Endodermal cell (in vitro differentiated cells): ENCODE data around the gene OCA2. TPM values are rescaled to one million over a fixed set of nuclear protein-coding genes. Genes with fewer than 3 reads are reported as not detected.
A peak's percentile ranks its signal among the peaks of the same experiment; 100 is the strongest.

Source experiments
- DNase-seq: peaks from one replicate; pipeline ENCODE4 v3.0.0-alpha.2; 2017
- H3K27ac ChIP-seq: 2 replicates; pipeline ENCODE4 v1.5.1; 2013; ENCODE audit warnings: mild to moderate bottlenecking, low read depth, low read length, moderate library complexity
- H3K27me3 ChIP-seq: 2 replicates; pipeline ENCODE4 v1.6.1; 2013; ENCODE audit warnings: mild to moderate bottlenecking, low read length, moderate library complexity; ENCODE audit not compliant: insufficient read depth, control insufficient read depth, poor library complexity, severe bottlenecking
- H3K36me3 ChIP-seq: 2 replicates; pipeline ENCODE4 v1.7.0; 2013; ENCODE audit warnings: mild to moderate bottlenecking, low read length, moderate library complexity; ENCODE audit not compliant: control insufficient read depth, insufficient read depth
- H3K4me1 ChIP-seq: one replicate; pipeline ENCODE4 v1.7.0; 2013; ENCODE audit warnings: low read length; ENCODE audit not compliant: control insufficient read depth, insufficient read depth
- H3K4me3 ChIP-seq: 2 replicates; pipeline ENCODE4 v1.5.1; 2013; ENCODE audit warnings: mild to moderate bottlenecking, low read length, moderate library complexity
- H3K9ac ChIP-seq: 2 replicates; pipeline ENCODE4 v1.6.1; 2013; ENCODE audit warnings: mild to moderate bottlenecking, low read length, moderate library complexity; ENCODE audit not compliant: poor library complexity, severe bottlenecking; ENCODE audit errors: extremely low read depth
- H3K9me3 ChIP-seq: 2 replicates; pipeline ENCODE4 v1.6.1; 2013; ENCODE audit warnings: mild to moderate bottlenecking, low read length, moderate library complexity; ENCODE audit not compliant: control insufficient read depth
- H3K27ac Mint-ChIP-seq: 2 replicates; pipeline ENCODE4 v1.8.0; 2020; ENCODE audit warnings: mixed read lengths
- H3K27me3 Mint-ChIP-seq: 2 replicates; pipeline ENCODE4 v1.8.0; 2021; ENCODE audit warnings: mild to moderate bottlenecking, mixed read lengths; ENCODE audit not compliant: insufficient read depth
- H3K36me3 Mint-ChIP-seq: 2 replicates; pipeline ENCODE4 v1.8.0; 2020; ENCODE audit warnings: low read depth, mixed read lengths
- H3K4me1 Mint-ChIP-seq: 2 replicates; pipeline ENCODE4 v1.8.0; 2020; ENCODE audit warnings: mixed read lengths
- H3K4me3 Mint-ChIP-seq: 2 replicates; pipeline ENCODE4 v1.8.0; 2020; ENCODE audit warnings: mild to moderate bottlenecking, moderate library complexity, mixed read lengths
- H3K9me3 Mint-ChIP-seq: 2 replicates; pipeline ENCODE4 v1.8.0; 2020; ENCODE audit warnings: mild to moderate bottlenecking, mixed read lengths
- WGBS, 2 experiments: methylation state at CpG; one replicate each; pipeline versions ENCODE4 v1.1.5 to v1.1.7; 2013; ENCODE audit warnings: missing lambda C conversion rate in 2 of 2, mixed read lengths in 1 of 2; ENCODE audit not compliant: insufficient coverage in 1 of 2, insufficient read length in 1 of 2; 5-methylcytosine and 5-hydroxymethylcytosine counted together
- total RNA-seq, 2 donors: library from RNA; stranded (reverse); fragmentation: NEBNext Ultra II Directional in 1 of 2; extraction: Animal tissue kit (Norgen Biotek cat#: 25700) in 1 of 2; gene quantifications; 2 replicates in 1 of 2; 3 replicates in 1 of 2; pipeline ENCODE4 v1.2.1, GENCODE V29; 2021
- TF ChIP-seq, protein P1 (sequence below): fragments of 200-600 bp; sonication (generic); conservative IDR thresholded peaks from 2 replicates; pipeline ENCODE4 v1.5.0; 2021; ENCODE audit warnings: antibody characterized with exemption, mild to moderate bottlenecking

Gene OCA2
- total RNA-seq, 2 donors from 2014 or later: 0.29 to 0.84 TPM

DNA sequence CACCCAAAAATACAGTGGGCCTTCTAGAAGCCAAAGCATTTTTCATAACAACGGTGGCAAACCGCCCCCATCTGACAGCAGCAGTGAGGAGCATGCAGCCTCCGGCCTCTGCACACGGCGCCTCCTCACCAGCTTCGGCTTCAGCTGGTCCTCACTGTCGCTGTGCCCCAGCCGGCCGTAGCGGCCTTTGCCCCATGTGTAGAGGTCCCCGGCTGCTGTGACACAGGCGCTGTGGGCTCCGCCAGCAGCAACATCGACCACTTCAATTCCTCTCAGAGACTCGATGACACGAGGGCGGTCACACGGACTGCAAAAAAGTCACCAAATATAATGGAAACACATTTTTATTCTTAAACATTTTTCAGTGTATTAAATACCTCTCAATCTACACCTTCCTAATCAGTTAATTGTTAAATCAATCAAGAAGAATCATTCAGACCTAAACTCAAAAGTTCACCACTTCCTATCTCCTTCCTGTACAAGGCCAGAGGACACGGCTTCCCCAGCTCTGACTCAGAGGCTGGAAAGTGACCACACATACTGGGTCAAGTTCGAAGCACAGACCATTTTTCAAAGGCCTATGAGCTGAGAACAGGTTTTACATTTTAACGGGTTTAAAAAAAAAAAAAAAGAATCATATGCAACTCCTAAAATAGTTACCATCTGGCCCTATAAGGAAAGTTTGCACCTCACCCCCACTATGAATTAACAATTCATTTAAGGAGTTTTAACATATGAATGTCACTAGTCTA is 33.6 kb upstream of the OCA2 start:
- H3K36me3 Mint-ChIP-seq: peaks cover 54% of the 10 kb centered on the region
- TF ChIP-seq, protein P1, sequence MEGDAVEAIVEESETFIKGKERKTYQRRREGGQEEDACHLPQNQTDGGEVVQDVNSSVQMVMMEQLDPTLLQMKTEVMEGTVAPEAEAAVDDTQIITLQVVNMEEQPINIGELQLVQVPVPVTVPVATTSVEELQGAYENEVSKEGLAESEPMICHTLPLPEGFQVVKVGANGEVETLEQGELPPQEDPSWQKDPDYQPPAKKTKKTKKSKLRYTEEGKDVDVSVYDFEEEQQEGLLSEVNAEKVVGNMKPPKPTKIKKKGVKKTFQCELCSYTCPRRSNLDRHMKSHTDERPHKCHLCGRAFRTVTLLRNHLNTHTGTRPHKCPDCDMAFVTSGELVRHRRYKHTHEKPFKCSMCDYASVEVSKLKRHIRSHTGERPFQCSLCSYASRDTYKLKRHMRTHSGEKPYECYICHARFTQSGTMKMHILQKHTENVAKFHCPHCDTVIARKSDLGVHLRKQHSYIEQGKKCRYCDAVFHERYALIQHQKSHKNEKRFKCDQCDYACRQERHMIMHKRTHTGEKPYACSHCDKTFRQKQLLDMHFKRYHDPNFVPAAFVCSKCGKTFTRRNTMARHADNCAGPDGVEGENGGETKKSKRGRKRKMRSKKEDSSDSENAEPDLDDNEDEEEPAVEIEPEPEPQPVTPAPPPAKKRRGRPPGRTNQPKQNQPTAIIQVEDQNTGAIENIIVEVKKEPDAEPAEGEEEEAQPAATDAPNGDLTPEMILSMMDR: no peak
- WGBS, 2 experiments: 90 to 95% methylated on average over 10 to 21 of the region's 21 CpGs
- H3K4me3 Mint-ChIP-seq: no peak overlapping the region
- peaks cover 73% of the 10 kb centered on the region for H3K36me3 ChIP-seq
- no peaks in the 10 kb centered on the region for H3K27me3 Mint-ChIP-seq
- H3K9me3 Mint-ChIP-seq: no peaks in the 10 kb centered on the region
- no peak overlapping the region for H3K27ac ChIP-seq
- DNase-seq: no peak
- H3K9ac ChIP-seq: no peak overlapping the region
- H3K9me3 ChIP-seq: no peaks in the 10 kb centered on the region
- H3K27ac Mint-ChIP-seq: peak overlapping the region; percentile 61
- H3K4me1 ChIP-seq: no peaks in the 10 kb centered on the region
- no peaks in the 10 kb centered on the region for H3K27me3 ChIP-seq
- H3K4me1 Mint-ChIP-seq: peaks cover 2% of the 10 kb centered on the region
- H3K4me3 ChIP-seq: no peak overlapping the region

DNA sequence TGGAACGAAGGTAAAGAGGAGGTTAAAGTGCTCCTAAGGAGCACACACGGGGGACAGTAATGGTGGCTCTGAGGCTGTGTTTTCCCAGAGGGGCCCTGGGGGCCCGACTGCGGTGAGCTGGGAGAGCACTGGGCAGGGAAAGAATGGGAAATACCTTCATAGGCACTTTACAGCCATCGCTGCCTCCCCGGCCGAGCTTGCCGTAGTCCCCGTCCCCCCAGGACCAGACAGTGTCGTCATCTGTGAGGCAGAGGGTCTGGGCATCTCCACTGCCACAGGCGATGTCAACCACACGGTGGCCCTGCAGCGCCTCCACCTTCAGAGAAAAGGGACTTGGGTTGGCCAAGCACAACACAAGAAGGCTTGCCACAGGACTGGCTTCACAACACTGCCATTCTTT is 32.8 kb upstream of the OCA2 start:
- H3K27ac Mint-ChIP-seq: no peak overlapping the region
- Histone ChIP-seq H3K27ac (no peak overlapping the region), H3K9ac (no peak overlapping the region), H3K36me3 (peaks cover 76% of the 10 kb centered on the region), H3K4me1 (no peaks in the 10 kb centered on the region), H3K4me3 (no peak overlapping the region), H3K27me3 (no peaks in the 10 kb centered on the region), H3K9me3 (no peaks in the 10 kb centered on the region)
- no peak for DNase-seq
- H3K4me1 Mint-ChIP-seq: peaks cover 2% of the 10 kb centered on the region
- no peaks in the 10 kb centered on the region for H3K9me3 Mint-ChIP-seq
- 84 to 90% methylated on average over 7 to 13 of the region's 13 CpGs for WGBS, 2 experiments
- no peaks in the 10 kb centered on the region for H3K27me3 Mint-ChIP-seq
- TF ChIP-seq, protein P1: no peak
- H3K4me3 Mint-ChIP-seq: no peak overlapping the region
- H3K36me3 Mint-ChIP-seq: peaks cover 53% of the 10 kb centered on the region

DNA sequence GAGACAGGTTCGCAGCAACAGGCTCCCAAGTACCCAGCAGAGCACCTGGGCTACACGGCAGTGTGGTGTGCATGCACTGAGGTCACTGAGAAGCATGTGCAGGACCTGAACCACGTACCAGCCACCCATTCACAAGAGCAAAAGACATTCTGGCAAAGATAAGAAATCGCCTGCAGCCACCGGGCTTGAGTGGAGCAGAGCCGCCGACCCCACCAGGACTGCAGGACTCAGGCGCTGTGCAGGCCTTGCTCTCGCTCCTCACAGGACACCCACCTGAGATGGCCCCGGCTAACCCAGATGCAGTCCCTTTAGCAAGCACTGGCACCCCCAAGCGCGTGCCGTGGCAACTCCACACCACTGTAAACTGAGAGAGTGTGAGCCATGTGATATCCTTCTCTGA is 32.3 kb upstream of the OCA2 start:
- TF ChIP-seq, protein P1: no peak
- H3K27ac Mint-ChIP-seq: no peak overlapping the region
- no peaks in the 10 kb centered on the region for H3K4me1 ChIP-seq
- no peak for DNase-seq
- H3K36me3 Mint-ChIP-seq: peaks cover 50% of the 10 kb centered on the region
- H3K4me3 ChIP-seq: no peak overlapping the region
- 92 to 97% methylated on average over 11 to 13 of the region's 13 CpGs for WGBS, 2 experiments
- no peaks in the 10 kb centered on the region for H3K27me3 ChIP-seq
- H3K27me3 Mint-ChIP-seq: no peaks in the 10 kb centered on the region
- no peaks in the 10 kb centered on the region for H3K9me3 Mint-ChIP-seq
- peaks cover 2% of the 10 kb centered on the region for H3K4me1 Mint-ChIP-seq
- peaks cover 75% of the 10 kb centered on the region for H3K36me3 ChIP-seq
- H3K9me3 ChIP-seq: no peaks in the 10 kb centered on the region
- H3K27ac ChIP-seq: no peak overlapping the region
- no peak overlapping the region for H3K9ac ChIP-seq
- no peak overlapping the region for H3K4me3 Mint-ChIP-seq
